AG04449 (cell line): ENCODE results near the gene PKHD1.

ENCODE experiments used
- CTCF ChIA-PET: fragments of 350-600 bp; formaldehyde crosslinking; extraction: SDS; loops from one replicate; lab custom pipeline; 2021; ENCODE audit warnings: antibody characterized with exemption; lab: Yijun Ruan, JAX
- POLR2A ChIA-PET: fragments of 400-600, 350-600 bp; formaldehyde crosslinking; extraction: SDS; loops from one replicate; lab custom pipeline; 2020; ENCODE audit warnings: antibody characterized with exemption, inconsistent platforms; lab: Yijun Ruan, JAX
- DNase-seq: peaks from one replicate; pipeline ENCODE4 v3.0.0-alpha.2; 2010; ENCODE audit warnings: low read depth, low spot score
- H3K4me3 ChIP-seq: 2 replicates; pipeline ENCODE4 v1.5.1; 2011; ENCODE audit warnings: low read depth, mild to moderate bottlenecking, control low read depth, low read length
- TF ChIP-seq, protein P1 (sequence below): IDR thresholded peaks from one replicate; pipeline ENCODE4 v1.5.1; 2011; ENCODE audit warnings: mild to moderate bottlenecking, moderate library complexity, low read length, control low read depth, inconsistent platforms; ENCODE audit not compliant: insufficient read depth; ENCODE audit errors: missing control alignments

The PKHD1 gene

DNA sequence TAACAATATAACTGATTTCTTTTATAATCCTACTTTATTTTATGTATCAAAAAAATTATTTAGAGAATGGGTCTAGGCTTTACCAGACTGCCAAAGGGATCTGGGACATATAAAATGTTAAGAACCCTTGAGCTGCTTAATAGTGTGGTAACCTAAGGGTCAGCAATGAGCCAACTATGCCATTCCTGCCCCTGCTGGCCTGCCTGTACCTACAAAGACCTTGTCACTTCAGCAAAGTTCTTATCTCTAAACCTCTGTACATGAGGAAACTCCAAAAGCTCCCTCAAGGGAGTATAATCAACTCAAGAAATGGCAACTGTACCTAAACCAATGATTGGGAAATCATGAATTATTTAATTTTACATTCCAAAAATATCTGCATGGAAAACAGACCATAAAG lies 266.9 kb downstream of the PKHD1 start:
- no peak overlapping the region for H3K4me3 ChIP-seq
- POLR2A ChIA-PET = no interaction called here
- DNase-seq = no peak
- TF ChIP-seq, protein P1, sequence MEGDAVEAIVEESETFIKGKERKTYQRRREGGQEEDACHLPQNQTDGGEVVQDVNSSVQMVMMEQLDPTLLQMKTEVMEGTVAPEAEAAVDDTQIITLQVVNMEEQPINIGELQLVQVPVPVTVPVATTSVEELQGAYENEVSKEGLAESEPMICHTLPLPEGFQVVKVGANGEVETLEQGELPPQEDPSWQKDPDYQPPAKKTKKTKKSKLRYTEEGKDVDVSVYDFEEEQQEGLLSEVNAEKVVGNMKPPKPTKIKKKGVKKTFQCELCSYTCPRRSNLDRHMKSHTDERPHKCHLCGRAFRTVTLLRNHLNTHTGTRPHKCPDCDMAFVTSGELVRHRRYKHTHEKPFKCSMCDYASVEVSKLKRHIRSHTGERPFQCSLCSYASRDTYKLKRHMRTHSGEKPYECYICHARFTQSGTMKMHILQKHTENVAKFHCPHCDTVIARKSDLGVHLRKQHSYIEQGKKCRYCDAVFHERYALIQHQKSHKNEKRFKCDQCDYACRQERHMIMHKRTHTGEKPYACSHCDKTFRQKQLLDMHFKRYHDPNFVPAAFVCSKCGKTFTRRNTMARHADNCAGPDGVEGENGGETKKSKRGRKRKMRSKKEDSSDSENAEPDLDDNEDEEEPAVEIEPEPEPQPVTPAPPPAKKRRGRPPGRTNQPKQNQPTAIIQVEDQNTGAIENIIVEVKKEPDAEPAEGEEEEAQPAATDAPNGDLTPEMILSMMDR = no peak
- CTCF ChIA-PET = no interaction called here

DNA sequence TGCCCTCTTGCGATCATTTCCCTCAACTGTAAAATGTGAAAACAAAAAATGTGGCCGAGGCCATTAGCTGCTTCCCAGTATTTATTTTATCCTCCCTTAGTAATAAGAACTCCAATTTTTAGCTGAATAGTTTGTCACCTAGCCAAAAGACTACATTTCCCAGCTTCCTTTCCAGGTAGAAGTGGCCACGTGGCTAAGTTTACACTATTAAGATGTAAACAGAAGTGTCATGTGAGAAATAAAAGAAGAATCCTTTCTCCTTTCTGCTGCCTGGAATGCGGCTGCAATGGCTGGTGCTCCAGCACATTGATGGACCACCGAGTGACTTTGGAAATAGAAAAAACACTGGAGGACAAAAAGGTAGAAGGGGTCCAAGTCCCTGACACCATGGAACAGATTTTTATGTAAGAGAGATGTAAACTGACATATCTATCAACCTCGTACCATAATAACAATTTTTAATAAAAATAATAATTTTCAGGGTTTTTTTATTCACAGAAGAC lies 268.8 kb downstream of the PKHD1 start:
- ChIA-PET POLR2A (no interaction called here), CTCF (no interaction called here)
- TF ChIP-seq, protein P1 = no peak
- H3K4me3 ChIP-seq = no peak overlapping the region
- no peak for DNase-seq

DNA sequence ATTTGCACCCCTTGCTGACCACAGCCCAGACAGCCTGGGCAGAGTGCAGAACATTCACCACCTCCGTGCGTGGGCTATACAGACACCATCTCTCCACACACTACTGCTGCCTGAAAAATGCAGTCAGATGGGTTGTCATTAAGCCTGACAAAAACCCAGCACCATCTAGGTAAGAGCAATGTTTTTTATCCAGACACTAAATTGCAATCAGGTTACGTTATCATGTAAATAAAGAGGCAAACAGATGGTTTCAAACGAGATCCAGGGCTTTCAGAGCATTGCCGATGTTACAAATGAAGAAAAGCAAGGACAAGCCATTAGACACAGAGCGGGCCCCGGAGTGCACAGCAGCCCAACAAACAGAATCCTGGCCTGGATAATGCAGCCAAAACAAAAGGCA lies 269.6 kb downstream of the PKHD1 start:
- POLR2A ChIA-PET = no interaction called here
- TF ChIP-seq, protein P1 = no peak
- H3K4me3 ChIP-seq = no peak overlapping the region
- CTCF ChIA-PET = no interaction called here
- no peak for DNase-seq

DNA sequence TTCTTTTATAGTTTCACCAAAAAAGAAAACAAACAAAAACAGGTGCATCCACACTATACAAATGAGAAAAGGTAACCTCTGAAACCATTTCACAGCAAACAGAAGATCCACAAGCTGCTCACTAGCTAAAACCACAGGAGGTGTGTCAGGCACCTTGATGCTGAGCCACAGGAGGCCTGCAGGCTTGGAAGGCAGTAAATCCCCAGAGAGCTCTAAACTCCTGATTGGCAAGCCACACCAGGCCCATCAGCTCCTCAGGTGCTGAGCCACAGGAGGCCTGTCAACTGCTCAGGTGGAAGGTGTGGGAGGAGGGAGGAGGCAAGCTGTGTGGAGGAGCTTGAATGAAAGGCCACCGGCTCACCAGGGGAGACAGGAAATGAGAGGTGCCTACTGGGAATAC lies 273.0 kb downstream of the PKHD1 start:
- POLR2A ChIA-PET = no interaction called here
- CTCF ChIA-PET = no interaction called here
- DNase-seq = no peak
- TF ChIP-seq, protein P1 = no peak
- no peak overlapping the region for H3K4me3 ChIP-seq

DNA sequence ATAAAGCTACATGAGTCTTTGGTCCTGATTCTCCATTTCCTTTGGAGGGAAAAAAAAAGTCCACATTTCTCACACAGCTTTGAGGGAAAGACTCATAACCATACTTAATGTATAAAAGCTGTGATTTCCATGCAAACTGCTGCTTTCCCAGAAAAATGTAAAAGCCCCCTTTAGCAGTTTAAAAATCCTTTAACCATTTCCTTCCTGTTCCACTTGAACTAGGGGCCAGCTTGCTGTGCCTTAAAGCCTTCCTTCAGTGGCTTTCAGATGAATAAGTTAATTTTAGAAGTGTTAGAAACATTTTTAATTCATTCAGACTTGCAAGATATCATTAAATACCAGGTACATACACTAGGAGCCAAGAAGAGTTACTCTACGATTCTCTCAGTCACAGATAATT lies 273.5 kb downstream of the PKHD1 start:
- ChIA-PET CTCF (no interaction called here), POLR2A (no interaction called here)
- no peak for DNase-seq
- TF ChIP-seq, protein P1 = no peak
- H3K4me3 ChIP-seq = no peak overlapping the region

DNA sequence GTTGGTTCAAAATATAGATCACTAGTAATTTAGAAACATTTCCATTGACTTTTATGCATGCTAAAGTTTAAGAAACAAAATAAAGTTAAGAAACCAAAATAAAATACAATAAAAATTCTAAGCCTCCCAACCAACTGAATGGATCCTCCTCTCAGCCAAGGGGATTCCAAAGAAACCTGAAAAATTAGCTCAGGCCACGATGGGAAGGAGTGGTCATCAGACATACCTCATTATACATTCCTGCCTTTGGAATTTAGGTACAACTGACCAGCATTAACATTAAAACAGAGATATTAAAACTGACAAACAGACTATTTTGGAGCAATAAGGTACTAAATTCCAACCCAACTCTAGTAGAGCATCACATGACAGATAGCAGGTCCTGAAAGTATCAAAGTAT lies 275.2 kb downstream of the PKHD1 start:
- ChIA-PET CTCF (no interaction called here), POLR2A (no interaction called here)
- DNase-seq = no peak
- H3K4me3 ChIP-seq = no peak overlapping the region
- TF ChIP-seq, protein P1 = no peak
